GM23338 (cell line): Measurements from ENCODE around the gene PLAAT5. TPM values are rescaled to one million over a fixed set of nuclear protein-coding genes. Genes with fewer than 3 reads are reported as not detected.

Source experiments
- ATAC-seq: fragments of 200-7000 bp; cut with Tn5 transposase; 3 replicates; pipeline ENCODE4 v1.9.1; 2020
- DNase-seq: peaks from one replicate; pipeline ENCODE4 v3.0.0-alpha.2; 2015; ENCODE audit warnings: low spot score
- H2AFZ ChIP-seq: fragments of 200-600 bp; sonication (generic); 2 replicates; pipeline ENCODE4 v1.8.0; 2016; ENCODE audit warnings: antibody characterized with exemption, mild to moderate bottlenecking, moderate library complexity
- H3F3A ChIP-seq: fragments of 200-600 bp; sonication (generic); replicated peaks from 2 replicates; pipeline ENCODE4 v1.8.0; 2017; ENCODE audit warnings: antibody characterized with exemption, mixed run types, low read depth
- H3K27ac ChIP-seq: fragments of 200-600 bp; sonication (generic); 2 replicates; pipeline ENCODE4 v1.6.1; 2016; ENCODE audit warnings: low read depth
- H3K27me3 ChIP-seq: fragments of 200-600 bp; sonication (generic); 2 replicates; pipeline ENCODE4 v1.8.0; 2016; ENCODE audit warnings: mild to moderate bottlenecking, mixed run types, moderate library complexity; ENCODE audit not compliant: insufficient read depth
- H3K36me3 ChIP-seq: fragments of 200-600 bp; sonication (generic); 2 replicates; pipeline ENCODE4 v1.8.0; 2016; ENCODE audit warnings: mild to moderate bottlenecking; ENCODE audit not compliant: insufficient read depth
- H3K4me1 ChIP-seq: fragments of 200-600 bp; sonication (generic); 2 replicates; pipeline ENCODE4 v1.8.0; 2016; ENCODE audit warnings: mild to moderate bottlenecking, moderate library complexity; ENCODE audit not compliant: insufficient read depth
- H3K4me2 ChIP-seq: fragments of 200-600 bp; sonication (generic); 2 replicates; pipeline ENCODE4 v1.7.1; 2017; ENCODE audit warnings: mixed run types
- H3K4me3 ChIP-seq: fragments of 200-600 bp; sonication (generic); 2 replicates; pipeline ENCODE4 v1.6.1; 2016; ENCODE audit warnings: mixed run types
- H3K79me2 ChIP-seq: fragments of 200-600 bp; sonication (generic); replicated peaks from 2 replicates; pipeline ENCODE4 v1.8.0; 2017; ENCODE audit warnings: mild to moderate bottlenecking; ENCODE audit not compliant: insufficient read depth
- H3K9me2 ChIP-seq: fragments of 200-600 bp; sonication (generic); 2 replicates; pipeline ENCODE4 v1.8.0; 2017; ENCODE audit not compliant: insufficient read depth
- H4K20me1 ChIP-seq: fragments of 200-600 bp; sonication (generic); replicated peaks from 2 replicates; pipeline ENCODE4 v1.8.0; 2017; ENCODE audit warnings: mild to moderate bottlenecking; ENCODE audit not compliant: insufficient read depth
- H3K27ac Mint-ChIP-seq: 2 replicates; pipeline ENCODE4 v1.8.0; 2020; ENCODE audit warnings: inconsistent platforms, mild to moderate bottlenecking, moderate library complexity, mixed read lengths
- H3K27me3 Mint-ChIP-seq: 3 replicates; pipeline ENCODE4 v1.8.0; 2022; ENCODE audit warnings: low read depth, mild to moderate bottlenecking, moderate library complexity, mixed read lengths, inconsistent platforms; ENCODE audit not compliant: insufficient read depth, poor library complexity
- H3K36me3 Mint-ChIP-seq: 3 replicates; pipeline ENCODE4 v1.8.0; 2021; ENCODE audit warnings: low read depth, mild to moderate bottlenecking, inconsistent platforms, moderate library complexity, mixed read lengths
- H3K4me1 Mint-ChIP-seq: 3 replicates; pipeline ENCODE4 v1.8.0; 2020; ENCODE audit warnings: mild to moderate bottlenecking, inconsistent platforms, mixed read lengths
- H3K4me3 Mint-ChIP-seq: 3 replicates; pipeline ENCODE4 v1.8.0; 2021; ENCODE audit warnings: moderate library complexity, mild to moderate bottlenecking, inconsistent platforms, mixed read lengths
- H3K9me3 Mint-ChIP-seq: 3 replicates; pipeline ENCODE4 v1.8.0; 2020; ENCODE audit warnings: moderate library complexity, mild to moderate bottlenecking, inconsistent platforms, mixed read lengths
- CREB1 ChIP-seq: fragments of 250-450 bp; sonication (Bioruptor Pico); IDR thresholded peaks from 2 replicates; pipeline ENCODE4 v1.5.0; 2020; ENCODE audit warnings: low read depth, mild to moderate bottlenecking, moderate library complexity
- EZH2 ChIP-seq: fragments of 200-600 bp; sonication (generic); IDR thresholded peaks from one replicate; pipeline ENCODE4 v1.8.0; 2017; ENCODE audit warnings: antibody characterized with exemption, mild to moderate bottlenecking, low read depth; ENCODE audit not compliant: unreplicated experiment
- EZH2phosphoT487 ChIP-seq: fragments of 200-600 bp; sonication (generic); IDR thresholded peaks from one replicate; pipeline ENCODE4 v1.8.1; 2018; ENCODE audit warnings: antibody characterized with exemption; ENCODE audit not compliant: unreplicated experiment
- JUNB ChIP-seq: IDR thresholded peaks from one replicate; pipeline ENCODE4 v1.6.1; 2016; ENCODE audit warnings: antibody characterized with exemption; ENCODE audit not compliant: unreplicated experiment
- NANOG ChIP-seq: IDR thresholded peaks from 2 replicates; pipeline ENCODE4 v1.6.1; 2016; ENCODE audit warnings: antibody characterized with exemption, borderline replicate concordance
- POLR2AphosphoS5 ChIP-seq: IDR thresholded peaks from 2 replicates; pipeline ENCODE4 v1.6.1; 2016; ENCODE audit warnings: antibody characterized with exemption, low read depth
- STAT1 ChIP-seq: IDR thresholded peaks from one replicate; pipeline ENCODE4 v1.6.1; 2016; ENCODE audit warnings: antibody characterized with exemption; ENCODE audit not compliant: unreplicated experiment
- ZNF114 ChIP-seq: fragments of 250-450 bp; sonication (Bioruptor Pico); IDR thresholded peaks from 2 replicates; pipeline ENCODE4 v1.5.0; 2020; ENCODE audit warnings: mild to moderate bottlenecking, moderate library complexity
- ZNF331 ChIP-seq: fragments of 250-450 bp; sonication (Bioruptor Pico); IDR thresholded peaks from 2 replicates; pipeline ENCODE4 v1.5.0; 2020; ENCODE audit warnings: low read depth, mild to moderate bottlenecking, moderate library complexity
- polyA plus RNA-seq: library from polyadenylated mRNA; unstranded; fragments of >200 nt; fragmentation: Nextera tagmentation; extraction: Ambion mirVana; gene quantifications from 2 replicates; pipeline ENCODE4 v1.2.1, GENCODE V29; 2016
- total RNA-seq: library from RNA; depleted of rRNA; stranded (reverse); fragments of >200 nt; shearing (Covaris generic); gene quantifications from 2 replicates; pipeline ENCODE4 v1.2.3, GENCODE V29; 2014
- TF ChIP-seq, protein P1 (sequence below): IDR thresholded peaks from one replicate; pipeline ENCODE4 v1.6.1; 2018; ENCODE audit warnings: antibody characterized with exemption; ENCODE audit not compliant: unreplicated experiment
- TF ChIP-seq, protein P2 (sequence below): IDR thresholded peaks from 2 replicates; pipeline ENCODE4 v1.6.1; 2016; ENCODE audit warnings: antibody characterized with exemption
- TF ChIP-seq, protein P3 (sequence below), 2 experiments: fragments of 200-600 bp in 1 of 2; sonication (generic) in 1 of 2; conservative IDR thresholded peaks; 2 replicates each; pipeline versions ENCODE4 v1.5.1 to v1.6.1; 2016 to 2017; ENCODE audit warnings: antibody characterized with exemption in 2 of 2, low read depth in 2 of 2, mild to moderate bottlenecking in 2 of 2, moderate library complexity in 1 of 2

The PLAAT5 gene
- total and polyA plus RNA-seq, 2 experiments from 2014 or later = 7.7 to 11.6 TPM

DNA sequence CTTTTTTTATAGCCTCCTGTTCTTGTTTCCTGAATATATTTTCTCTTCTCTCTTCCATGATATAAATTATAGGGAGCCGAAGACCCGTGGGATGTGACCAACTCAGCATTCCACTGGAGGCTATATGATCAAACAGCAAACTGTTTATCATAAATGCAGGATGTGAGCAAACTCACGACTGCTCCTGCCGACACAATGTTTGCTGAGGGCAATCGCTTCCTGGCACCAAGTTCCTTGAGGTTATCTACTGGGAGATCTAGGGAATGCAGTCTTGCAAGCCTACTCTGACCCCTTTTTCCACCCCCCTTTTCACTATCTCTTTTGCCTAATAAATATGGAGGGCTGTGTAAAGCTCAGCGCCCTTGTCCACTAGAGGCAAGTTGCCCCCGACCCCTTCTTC lies 32.2 kb upstream of the PLAAT5 start:
- Histone ChIP-seq H3K27me3 (no peaks in the 10 kb centered on the region), H3K4me3 (no peak overlapping the region), H3K27ac (no peak overlapping the region), H3K9me2 (peaks cover 7% of the 10 kb centered on the region), H3F3A (peaks cover 6% of the 10 kb centered on the region; the same call in 1 of the 2 replicates), H4K20me1 (no peaks in the 10 kb centered on the region), H3K4me2 (no peak overlapping the region), H2AFZ (no peak overlapping the region), H3K79me2 (no peaks in the 10 kb centered on the region), H3K4me1 (peaks cover 7% of the 10 kb centered on the region), H3K36me3 (peaks cover 30% of the 10 kb centered on the region)
- Mint-ChIP-seq H3K27ac (no peak overlapping the region), H3K4me3 (no peak overlapping the region), H3K9me3 (peaks cover 49% of the 10 kb centered on the region), H3K4me1 (peaks cover 8% of the 10 kb centered on the region), H3K27me3 (no peaks in the 10 kb centered on the region), H3K36me3 (peaks cover 37% of the 10 kb centered on the region)
- DNase-seq (no peak), ATAC-seq (no peak)
- TF ChIP-seq EZH2 = no peak
- no peak for TF ChIP-seq POLR2AphosphoS5
- no peak for TF ChIP-seq STAT1
- TF ChIP-seq ZNF331 (CRISPR knock-in tag) = no peak
- no peak for TF ChIP-seq CREB1 (CRISPR knock-in tag)

DNA sequence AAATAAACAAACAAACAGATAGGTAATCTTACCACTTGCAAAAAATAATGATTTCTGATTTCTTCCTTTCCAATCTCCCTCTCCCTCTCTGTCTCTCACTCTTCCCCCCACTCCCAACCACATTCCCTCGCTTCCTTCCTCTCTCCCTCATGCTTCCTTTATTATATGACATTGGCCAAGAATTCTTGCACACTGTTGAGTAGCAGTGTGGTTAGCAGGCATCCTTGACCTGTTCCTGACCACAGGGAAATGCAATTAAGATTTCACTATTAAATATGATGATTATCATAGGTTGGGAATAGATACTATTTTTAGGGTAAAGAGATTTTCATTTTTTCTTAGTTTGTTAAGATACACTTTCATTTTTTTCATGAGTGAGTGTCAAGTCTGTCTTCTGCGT lies 30.9 kb upstream of the PLAAT5 start:
- Mint-ChIP-seq H3K4me1 (no peaks in the 10 kb centered on the region), H3K27me3 (no peaks in the 10 kb centered on the region), H3K4me3 (no peak overlapping the region), H3K36me3 (peaks cover 34% of the 10 kb centered on the region), H3K27ac (no peak overlapping the region), H3K9me3 (peaks cover 49% of the 10 kb centered on the region)
- H3K9me2 ChIP-seq = peaks cover 7% of the 10 kb centered on the region
- H3K4me2 ChIP-seq = no peak overlapping the region
- no peak overlapping the region for H3K4me3 ChIP-seq
- no peaks in the 10 kb centered on the region for H3K4me1 ChIP-seq
- no peak for DNase-seq
- no peaks in the 10 kb centered on the region for H3F3A ChIP-seq
- no peak overlapping the region for H3K27ac ChIP-seq
- no peaks in the 10 kb centered on the region for H3K27me3 ChIP-seq
- no peak overlapping the region for H2AFZ ChIP-seq
- peaks cover 30% of the 10 kb centered on the region for H3K36me3 ChIP-seq
- H3K79me2 ChIP-seq = no peaks in the 10 kb centered on the region
- no peak for ATAC-seq
- no peaks in the 10 kb centered on the region for H4K20me1 ChIP-seq
- TF ChIP-seq JUNB (no peak), ZNF114 (CRISPR knock-in tag) (no peak), EZH2 (no peak), CREB1 (CRISPR knock-in tag) (no peak), STAT1 (no peak), POLR2AphosphoS5 (no peak), EZH2phosphoT487 (no peak), ZNF331 (CRISPR knock-in tag) (no peak), NANOG (no peak)
- TF ChIP-seq, protein P1, sequence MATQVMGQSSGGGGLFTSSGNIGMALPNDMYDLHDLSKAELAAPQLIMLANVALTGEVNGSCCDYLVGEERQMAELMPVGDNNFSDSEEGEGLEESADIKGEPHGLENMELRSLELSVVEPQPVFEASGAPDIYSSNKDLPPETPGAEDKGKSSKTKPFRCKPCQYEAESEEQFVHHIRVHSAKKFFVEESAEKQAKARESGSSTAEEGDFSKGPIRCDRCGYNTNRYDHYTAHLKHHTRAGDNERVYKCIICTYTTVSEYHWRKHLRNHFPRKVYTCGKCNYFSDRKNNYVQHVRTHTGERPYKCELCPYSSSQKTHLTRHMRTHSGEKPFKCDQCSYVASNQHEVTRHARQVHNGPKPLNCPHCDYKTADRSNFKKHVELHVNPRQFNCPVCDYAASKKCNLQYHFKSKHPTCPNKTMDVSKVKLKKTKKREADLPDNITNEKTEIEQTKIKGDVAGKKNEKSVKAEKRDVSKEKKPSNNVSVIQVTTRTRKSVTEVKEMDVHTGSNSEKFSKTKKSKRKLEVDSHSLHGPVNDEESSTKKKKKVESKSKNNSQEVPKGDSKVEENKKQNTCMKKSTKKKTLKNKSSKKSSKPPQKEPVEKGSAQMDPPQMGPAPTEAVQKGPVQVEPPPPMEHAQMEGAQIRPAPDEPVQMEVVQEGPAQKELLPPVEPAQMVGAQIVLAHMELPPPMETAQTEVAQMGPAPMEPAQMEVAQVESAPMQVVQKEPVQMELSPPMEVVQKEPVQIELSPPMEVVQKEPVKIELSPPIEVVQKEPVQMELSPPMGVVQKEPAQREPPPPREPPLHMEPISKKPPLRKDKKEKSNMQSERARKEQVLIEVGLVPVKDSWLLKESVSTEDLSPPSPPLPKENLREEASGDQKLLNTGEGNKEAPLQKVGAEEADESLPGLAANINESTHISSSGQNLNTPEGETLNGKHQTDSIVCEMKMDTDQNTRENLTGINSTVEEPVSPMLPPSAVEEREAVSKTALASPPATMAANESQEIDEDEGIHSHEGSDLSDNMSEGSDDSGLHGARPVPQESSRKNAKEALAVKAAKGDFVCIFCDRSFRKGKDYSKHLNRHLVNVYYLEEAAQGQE = no peak
- TF ChIP-seq, protein P2, sequence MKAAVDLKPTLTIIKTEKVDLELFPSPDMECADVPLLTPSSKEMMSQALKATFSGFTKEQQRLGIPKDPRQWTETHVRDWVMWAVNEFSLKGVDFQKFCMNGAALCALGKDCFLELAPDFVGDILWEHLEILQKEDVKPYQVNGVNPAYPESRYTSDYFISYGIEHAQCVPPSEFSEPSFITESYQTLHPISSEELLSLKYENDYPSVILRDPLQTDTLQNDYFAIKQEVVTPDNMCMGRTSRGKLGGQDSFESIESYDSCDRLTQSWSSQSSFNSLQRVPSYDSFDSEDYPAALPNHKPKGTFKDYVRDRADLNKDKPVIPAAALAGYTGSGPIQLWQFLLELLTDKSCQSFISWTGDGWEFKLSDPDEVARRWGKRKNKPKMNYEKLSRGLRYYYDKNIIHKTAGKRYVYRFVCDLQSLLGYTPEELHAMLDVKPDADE = no peak
- TF ChIP-seq, protein P3, sequence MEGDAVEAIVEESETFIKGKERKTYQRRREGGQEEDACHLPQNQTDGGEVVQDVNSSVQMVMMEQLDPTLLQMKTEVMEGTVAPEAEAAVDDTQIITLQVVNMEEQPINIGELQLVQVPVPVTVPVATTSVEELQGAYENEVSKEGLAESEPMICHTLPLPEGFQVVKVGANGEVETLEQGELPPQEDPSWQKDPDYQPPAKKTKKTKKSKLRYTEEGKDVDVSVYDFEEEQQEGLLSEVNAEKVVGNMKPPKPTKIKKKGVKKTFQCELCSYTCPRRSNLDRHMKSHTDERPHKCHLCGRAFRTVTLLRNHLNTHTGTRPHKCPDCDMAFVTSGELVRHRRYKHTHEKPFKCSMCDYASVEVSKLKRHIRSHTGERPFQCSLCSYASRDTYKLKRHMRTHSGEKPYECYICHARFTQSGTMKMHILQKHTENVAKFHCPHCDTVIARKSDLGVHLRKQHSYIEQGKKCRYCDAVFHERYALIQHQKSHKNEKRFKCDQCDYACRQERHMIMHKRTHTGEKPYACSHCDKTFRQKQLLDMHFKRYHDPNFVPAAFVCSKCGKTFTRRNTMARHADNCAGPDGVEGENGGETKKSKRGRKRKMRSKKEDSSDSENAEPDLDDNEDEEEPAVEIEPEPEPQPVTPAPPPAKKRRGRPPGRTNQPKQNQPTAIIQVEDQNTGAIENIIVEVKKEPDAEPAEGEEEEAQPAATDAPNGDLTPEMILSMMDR (conservative IDR thresholded peaks at IDR 0.05; ENCODE audit: low read depth in 2 of 2) = no peak
